Heart left ventricle (tissue), 16 donors: Measurements from ENCODE around the gene UBE3A. TPM values are rescaled to one million over a fixed set of nuclear protein-coding genes. Genes with fewer than 3 reads are reported as not detected.
A peak's percentile ranks its signal among the peaks of the same experiment; 100 is the strongest.

Source experiments
- ATAC-seq, 4 donors: fragments of 200-7000 bp; cut with Tn5 transposase; one replicate each; pipeline ENCODE4 v1.9.1; 2020 to 2022; ENCODE audit warnings: moderate library complexity in 4 of 4, mild to moderate bottlenecking in 3 of 4, moderate number of reproducible peaks in 1 of 4
- DNase-seq, 5 donors: peaks; one replicate each; pipeline ENCODE4 v3.0.0-alpha.2; 2020
- H3K27ac ChIP-seq, 12 donors: fragments of 200-600 bp; sonication (generic) in 4 of 12; one replicate each; pipeline versions ENCODE4 v1.5.0 to v1.8.0; 2016 to 2022; ENCODE audit warnings: mild to moderate bottlenecking in 2 of 12
- H3K27me3 ChIP-seq, 9 donors: fragments of 200-600 bp; sonication (generic) in 2 of 9; one replicate each; pipeline versions ENCODE4 v1.5.1 to v1.8.0; 2016 to 2022; ENCODE audit warnings: mild to moderate bottlenecking in 3 of 9
- H3K36me3 ChIP-seq, 9 donors: fragments of 200-600 bp; sonication (generic) in 2 of 9; one replicate each; pipeline versions ENCODE4 v1.5.0 to v1.8.0; 2018 to 2022; ENCODE audit warnings: mild to moderate bottlenecking in 2 of 9
- H3K4me1 ChIP-seq, 12 donors: fragments of 200-600 bp; sonication (generic) in 4 of 12; one replicate each; pipeline versions ENCODE4 v1.5.0 to v1.8.0; 2016 to 2022; ENCODE audit warnings: mild to moderate bottlenecking in 3 of 12
- H3K4me3 ChIP-seq, 12 donors: fragments of 200-600 bp; sonication (generic) in 4 of 12; one replicate each; pipeline versions ENCODE4 v1.5.0 to v1.8.0; 2017 to 2022; ENCODE audit warnings: mild to moderate bottlenecking in 9 of 12, moderate library complexity in 4 of 12
- H3K9me3 ChIP-seq, 12 donors: fragments of 200-600 bp; sonication (generic) in 4 of 12; one replicate each; pipeline versions ENCODE4 v1.5.0 to v1.8.0; 2016 to 2022; ENCODE audit warnings: mild to moderate bottlenecking in 1 of 12
- CTCF ChIP-seq, 12 donors: fragments of 200-600 bp; sonication (generic) in 4 of 12; IDR thresholded peaks; one replicate each; pipeline versions ENCODE4 v1.5.0 to v1.8.0; 2018 to 2022; ENCODE audit warnings: antibody characterized with exemption in 12 of 12, mild to moderate bottlenecking in 5 of 12
- POLR2A ChIP-seq, 2 donors: fragments of 450-650 bp; IDR thresholded peaks; one replicate each; pipeline ENCODE4 v1.6.1; 2017; ENCODE audit warnings: antibody characterized with exemption in 2 of 2, mild to moderate bottlenecking in 2 of 2, moderate library complexity in 2 of 2
- WGBS, 4 donors: extraction: QIAGEN DNeasy Blood & Tissue Kit in 2 of 4; methylation state at CpG; one replicate each; pipeline versions ENCODE4 v1.1.5 to v1.1.7; 2013 to 2018; 5-methylcytosine and 5-hydroxymethylcytosine counted together
- intact Hi-C, 10 donors: fragments of 100-400 bp; cut with DNase I; formaldehyde crosslinking; loops; one replicate each; pipeline versions ENCODE4 v1.11.1 to v1.14.2; 2022
- polyA plus RNA-seq, 2 donors: library from polyadenylated mRNA; stranded (reverse); fragments of 200-250 nt; gene quantifications; one replicate each; pipeline ENCODE4 v1.2.3, GENCODE V29; 2013
- total RNA-seq, 9 donors: library from RNA; depleted of rRNA in 2 of 9; stranded (reverse); fragments of >200 nt in 2 of 9; fragmentation: NEBNext Ultra II Directional in 3 of 9; extraction: Animal tissue kit (Norgen Biotek cat#: 25700) in 3 of 9; gene quantifications; one replicate each; pipeline versions ENCODE4 v1.1.0 to v1.2.4, GENCODE V29; 2016 to 2023
- donor health status: ischemic (EF 13 %, LVEDD 7.1; RV severe dilation, severe dysfunction).
- donor health status: healthy with polysubstance abuse.
- donor health status: DM: no; HTN: yes; CAD: no.
- donor health status: DM: no; HTN: no; CAD: no.
- donor health status: ischemic (EF 25% LVEDD 6.9; RV normal size, moderate dysfunction).
- donor health status: ischemic (EF 25% LVEDD 5.7; RV mildly dilated, moderate dysfunction).
- donor health status: healthy.
- donor health status: DM: yes; HTN: yes; CAD: no.
- donor health status: ischemic (EF 35%, LVEDD 5.7; RV mildly dilated, moderate dysfunction).
- donor health status: nonischemic (EF 11% LVEDD 7.7; RV severe dilation, severe dysfunction).
- donor health status: DM: yes; HTN: yes; CAD: no.
- donor health status: PGD.
- donor health status: ischemic (EF 29% LVEDD 5.4; RV normal size, mild dysfunction).
- donor health status: nonischemic (EF 23%, LVEDD 6.1; RV moderate dilation, normal function).

The UBE3A gene
- total and polyA plus RNA-seq, 11 donors, result 34.6 to 140 (median 103) TPM

- intact Hi-C loops, result no loop called here
- no peak overlapping the region for H3K27ac ChIP-seq
- H3K4me3 ChIP-seq, result no peak overlapping the region
- TF ChIP-seq POLR2A (IDR thresholded peaks at IDR 0.05) (no peak), CTCF (IDR thresholded peaks at IDR 0.05) (no peak)
- DNase-seq (no peak), ATAC-seq (no peak)
- H3K9me3 ChIP-seq, result peaks cover 0 to 7% (median 0%) of the 10 kb centered on the region in 12 donors
- no peaks in the 10 kb centered on the region for H3K27me3 ChIP-seq
- H3K4me1 ChIP-seq, result no peaks in the 10 kb centered on the region
- whole genome bisulfite sequencing, 4 donors, result 86 to 90% (median 88%) methylated on average over 2 of the region's 2 CpGs
- H3K36me3 ChIP-seq, result peaks cover 0 to 30% (median 8%) of the 10 kb centered on the region in 9 donors
Measured at GRCh38 chr15:25331860-25332259, 107.0 kb downstream of the UBE3A start.

GRCh38 chr15:25331404-25331803 is 107.4 kb downstream of the UBE3A start:
- H3K36me3 ChIP-seq, result peaks cover 0 to 25% (median 4%) of the 10 kb centered on the region in 9 donors
- ATAC-seq (no peak), DNase-seq (no peak)
- H3K27me3 ChIP-seq, result no peaks in the 10 kb centered on the region
- H3K27ac ChIP-seq, result no peak overlapping the region
- WGBS, 4 donors, result 96 to 99% (median 98%) methylated on average over 2 of the region's 2 CpGs
- TF ChIP-seq CTCF (IDR thresholded peaks at IDR 0.05) (no peak), POLR2A (IDR thresholded peaks at IDR 0.05) (no peak)
- intact Hi-C loops, result no loop called here
- H3K4me3 ChIP-seq, result no peak overlapping the region
- H3K9me3 ChIP-seq, result peaks cover 0 to 7% (median 0%) of the 10 kb centered on the region in 12 donors
- no peaks in the 10 kb centered on the region for H3K4me1 ChIP-seq

GRCh38 chr15:25329696-25330095 is 109.1 kb downstream of the UBE3A start:
- ATAC-seq, result no peak
- Histone ChIP-seq H3K4me3 (no peak overlapping the region), H3K9me3 (peaks cover 0 to 7% (median 0%) of the 10 kb centered on the region in 12 donors), H3K27ac (no peak overlapping the region), H3K27me3 (no peaks in the 10 kb centered on the region), H3K36me3 (peaks cover 0 to 13% (median 0%) of the 10 kb centered on the region in 9 donors), H3K4me1 (peaks cover 0 to 5% (median 0%) of the 10 kb centered on the region in 12 donors)
- TF ChIP-seq CTCF (IDR thresholded peaks at IDR 0.05), result no peak
- TF ChIP-seq POLR2A (IDR thresholded peaks at IDR 0.05), result no peak
- DNase-seq, result no peak
- 55 to 65% (median 64%) methylated on average over 2 of the region's 2 CpGs for WGBS, 4 donors
- intact Hi-C loops, result no loop called here

DNA sequence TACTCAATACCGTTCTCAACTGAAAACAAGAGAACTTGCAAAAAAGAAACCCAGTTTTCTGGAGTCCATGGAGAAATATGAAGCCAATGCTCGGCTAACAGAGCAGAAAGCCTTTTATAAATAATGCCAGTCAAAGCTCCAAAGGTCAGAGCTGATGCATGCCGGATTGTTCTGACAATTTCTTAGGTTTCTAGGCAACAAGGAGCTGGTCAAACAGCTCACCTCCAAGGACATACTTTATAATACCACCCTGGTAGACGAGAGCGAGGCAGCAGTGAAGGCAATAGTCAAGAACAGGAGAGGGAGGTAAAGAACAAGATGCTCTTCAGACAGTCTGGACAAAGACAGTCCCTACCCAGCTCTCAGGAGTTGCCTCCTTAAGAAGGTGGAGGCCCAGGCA is 111.1 kb downstream of the UBE3A start:
- ATAC-seq (peak in 1 of 4 donors; percentile 23), DNase-seq (no peak)
- no peak for TF ChIP-seq CTCF (IDR thresholded peaks at IDR 0.05)
- no peak for TF ChIP-seq POLR2A (IDR thresholded peaks at IDR 0.05)
- 93 to 96% (median 95%) methylated on average over 5 of the region's 5 CpGs for WGBS, 4 donors
- H3K36me3 ChIP-seq, result peaks cover 0 to 12% (median 0%) of the 10 kb centered on the region in 9 donors
- H3K27ac ChIP-seq, result no peak overlapping the region
- H3K4me3 ChIP-seq, result no peak overlapping the region
- intact Hi-C loops, result no loop called here
- H3K9me3 ChIP-seq, result no peaks in the 10 kb centered on the region
- no peaks in the 10 kb centered on the region for H3K27me3 ChIP-seq
- H3K4me1 ChIP-seq, result peaks cover 0 to 5% (median 0%) of the 10 kb centered on the region in 12 donors
